Measurements from ENCODE around the gene UNC5A. TPM values are rescaled to one million over a fixed set of nuclear protein-coding genes. Genes with fewer than 3 reads are reported as not detected.

Gene UNC5A
- total RNA-seq, 1 experiment from 2014 or later, result 3.1 TPM

- no peaks in the 10 kb centered on the region for H3K9me3 ChIP-seq (ENCODE audit: insufficient read depth, low read depth)
- no peaks in the 10 kb centered on the region for H3F3A ChIP-seq (ENCODE audit: insufficient read depth, low read depth)
- no peak for DNase-seq
- H3K79me2 ChIP-seq (ENCODE audit: low read depth), result no peaks in the 10 kb centered on the region
- no peak for TF ChIP-seq EZH2 (IDR thresholded peaks at IDR 0.05; ENCODE audit: low read depth)
- TF ChIP-seq, protein P1, sequence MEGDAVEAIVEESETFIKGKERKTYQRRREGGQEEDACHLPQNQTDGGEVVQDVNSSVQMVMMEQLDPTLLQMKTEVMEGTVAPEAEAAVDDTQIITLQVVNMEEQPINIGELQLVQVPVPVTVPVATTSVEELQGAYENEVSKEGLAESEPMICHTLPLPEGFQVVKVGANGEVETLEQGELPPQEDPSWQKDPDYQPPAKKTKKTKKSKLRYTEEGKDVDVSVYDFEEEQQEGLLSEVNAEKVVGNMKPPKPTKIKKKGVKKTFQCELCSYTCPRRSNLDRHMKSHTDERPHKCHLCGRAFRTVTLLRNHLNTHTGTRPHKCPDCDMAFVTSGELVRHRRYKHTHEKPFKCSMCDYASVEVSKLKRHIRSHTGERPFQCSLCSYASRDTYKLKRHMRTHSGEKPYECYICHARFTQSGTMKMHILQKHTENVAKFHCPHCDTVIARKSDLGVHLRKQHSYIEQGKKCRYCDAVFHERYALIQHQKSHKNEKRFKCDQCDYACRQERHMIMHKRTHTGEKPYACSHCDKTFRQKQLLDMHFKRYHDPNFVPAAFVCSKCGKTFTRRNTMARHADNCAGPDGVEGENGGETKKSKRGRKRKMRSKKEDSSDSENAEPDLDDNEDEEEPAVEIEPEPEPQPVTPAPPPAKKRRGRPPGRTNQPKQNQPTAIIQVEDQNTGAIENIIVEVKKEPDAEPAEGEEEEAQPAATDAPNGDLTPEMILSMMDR (conservative IDR thresholded peaks at IDR 0.05), result no peak
- no peaks in the 10 kb centered on the region for H4K20me1 ChIP-seq (ENCODE audit: insufficient read depth)
- no peaks in the 10 kb centered on the region for H3K4me1 ChIP-seq (replicated peaks; ENCODE audit: insufficient read depth)
- CTCF ChIA-PET, result interaction anchor here (0.6 kb wide), 2 partner anchors 23 to 38 kb away, joined by 3 read pairs; partner anchors contain the start of gene HK3
- no TSS peak for BruUV-seq (replicated peaks)
- H2AFZ ChIP-seq, result no peak overlapping the region
- H3K4me2 ChIP-seq, result no peak overlapping the region
- H3K27ac ChIP-seq, result no peak overlapping the region
- no peaks in the 10 kb centered on the region for H3K9me2 ChIP-seq (ENCODE audit: insufficient read depth)
- POLR2A ChIA-PET (ENCODE audit: unreplicated experiment), result interaction anchor here (0.7 kb wide), 1 partner anchor 95 kb away, joined by 4 read pairs; no protein-coding TSS in a partner anchor
- H3K36me3 ChIP-seq (ENCODE audit: low read depth), result no peaks in the 10 kb centered on the region
- H3K4me3 ChIP-seq, result no peak overlapping the region
- intact Hi-C loops (cut with micrococcal nuclease; ENCODE audit: unreplicated experiment), result no loop called here
- no peaks in the 10 kb centered on the region for H3K27me3 ChIP-seq (ENCODE audit: insufficient read depth, low read depth)
Measured at GRCh38 chr5:176875783-176876505, 65.6 kb downstream of the UNC5A start.

GRCh38 chr5:176876506-176877431 is 66.4 kb downstream of the UNC5A start:
- BruUV-seq (replicated peaks), result no TSS peak
- no peak for DNase-seq
- Histone ChIP-seq H3K9me3 (ENCODE audit: insufficient read depth, low read depth) (no peaks in the 10 kb centered on the region), H3F3A (ENCODE audit: insufficient read depth, low read depth) (no peaks in the 10 kb centered on the region), H2AFZ (no peak overlapping the region), H3K4me1 (replicated peaks; ENCODE audit: insufficient read depth) (no peaks in the 10 kb centered on the region), H3K4me2 (no peak overlapping the region), H4K20me1 (ENCODE audit: insufficient read depth) (no peaks in the 10 kb centered on the region), H3K9me2 (ENCODE audit: insufficient read depth) (no peaks in the 10 kb centered on the region), H3K27me3 (ENCODE audit: insufficient read depth, low read depth) (no peaks in the 10 kb centered on the region), H3K27ac (no peak overlapping the region), H3K4me3 (no peak overlapping the region), H3K79me2 (ENCODE audit: low read depth) (no peaks in the 10 kb centered on the region), H3K36me3 (ENCODE audit: low read depth) (no peaks in the 10 kb centered on the region)
- ChIA-PET CTCF (interaction anchor here (0.6 kb wide), 1 partner anchor 22 kb away, joined by 3 read pairs; the partner anchor contains the start of gene HK3), POLR2A (ENCODE audit: unreplicated experiment) (no interaction called here)
- intact Hi-C loops (cut with micrococcal nuclease; ENCODE audit: unreplicated experiment), result no loop called here
- no peak for TF ChIP-seq EZH2 (IDR thresholded peaks at IDR 0.05; ENCODE audit: low read depth)
- TF ChIP-seq, protein P1 (conservative IDR thresholded peaks at IDR 0.05), result no peak

DNA sequence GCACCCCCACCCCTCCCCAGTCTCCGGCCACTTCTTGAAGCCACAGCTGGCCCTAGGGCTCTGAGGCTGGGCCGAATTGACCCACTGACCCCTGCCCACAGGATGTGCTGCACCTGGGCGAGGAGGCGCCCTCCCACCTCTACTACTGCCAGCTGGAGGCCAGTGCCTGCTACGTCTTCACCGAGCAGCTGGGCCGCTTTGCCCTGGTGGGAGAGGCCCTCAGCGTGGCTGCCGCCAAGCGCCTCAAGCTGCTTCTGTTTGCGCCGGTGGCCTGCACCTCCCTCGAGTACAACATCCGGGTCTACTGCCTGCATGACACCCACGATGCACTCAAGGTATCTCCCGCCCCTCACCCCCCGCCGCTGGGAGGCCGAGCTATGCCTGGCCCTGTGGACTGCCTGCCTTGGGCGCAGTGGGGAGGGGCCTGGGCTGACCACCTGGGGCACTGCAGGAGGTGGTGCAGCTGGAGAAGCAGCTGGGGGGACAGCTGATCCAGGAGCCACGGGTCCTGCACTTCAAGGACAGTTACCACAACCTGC is 67.5 kb downstream of the UNC5A start:
- no peaks in the 10 kb centered on the region for H3K9me2 ChIP-seq (ENCODE audit: insufficient read depth)
- H2AFZ ChIP-seq, result no peak overlapping the region
- no peaks in the 10 kb centered on the region for H3K27me3 ChIP-seq (ENCODE audit: insufficient read depth, low read depth)
- H3K36me3 ChIP-seq (ENCODE audit: low read depth), result no peaks in the 10 kb centered on the region
- H3K27ac ChIP-seq, result no peak overlapping the region
- H3K4me2 ChIP-seq, result no peak overlapping the region
- H3K9me3 ChIP-seq (ENCODE audit: insufficient read depth, low read depth), result no peaks in the 10 kb centered on the region
- H3K79me2 ChIP-seq (ENCODE audit: low read depth), result no peaks in the 10 kb centered on the region
- CTCF ChIA-PET, result no interaction called here
- no peak overlapping the region for H3K4me3 ChIP-seq
- H3F3A ChIP-seq (ENCODE audit: insufficient read depth, low read depth), result no peaks in the 10 kb centered on the region
- POLR2A ChIA-PET (ENCODE audit: unreplicated experiment), result no interaction called here
- intact Hi-C loops (cut with micrococcal nuclease; ENCODE audit: unreplicated experiment), result no loop called here
- TF ChIP-seq, protein P1 (conservative IDR thresholded peaks at IDR 0.05), result no peak
- TF ChIP-seq EZH2 (IDR thresholded peaks at IDR 0.05; ENCODE audit: low read depth), result no peak
- no peaks in the 10 kb centered on the region for H3K4me1 ChIP-seq (replicated peaks; ENCODE audit: insufficient read depth)
- no peak for DNase-seq
- H4K20me1 ChIP-seq (ENCODE audit: insufficient read depth), result no peaks in the 10 kb centered on the region
- BruUV-seq (replicated peaks), result no TSS peak

Measured in PC-9 (cell line).